ENCODE results near the gene SLC9C2.
"Not testable (repeated sequence)": the region's sequence is repeated elsewhere in the genome, so short reads cannot be mapped to it uniquely, and the experiment has no call there.

The SLC9C2 gene

GRCh38 chr1:173484276-173484675 is 118.6 kb downstream of the SLC9C2 start:
- no peak for DNase-seq

GRCh38 chr1:173482683-173483082 is 120.2 kb downstream of the SLC9C2 start:
- no peak for DNase-seq

- no peak for DNase-seq
Measured at GRCh38 chr1:173481195-173481772, 121.6 kb downstream of the SLC9C2 start.

- DNase-seq = no peak
Measured at GRCh38 chr1:173479649-173480048, 123.2 kb downstream of the SLC9C2 start.

- DNase-seq = no peak
Measured at GRCh38 chr1:173478094-173478674, 124.7 kb downstream of the SLC9C2 start.

GRCh38 chr1:173477286-173478093 is 125.4 kb downstream of the SLC9C2 start, which contains the start of gene PRDX6:
Gene PRDX6 (plus strand): TSS chr1:173477335. CDS start chr1:173477398, 63 bp downstream.
- no peak for DNase-seq

GRCh38 chr1:173476665-173477285 is 126.1 kb downstream of the SLC9C2 start:
- peak; percentile 84 for DNase-seq

GRCh38 chr1:173476197-173476664 is 126.6 kb downstream of the SLC9C2 start:
- DNase-seq = no peak

- DNase-seq = no peak
Measured at GRCh38 chr1:173475564-173476196, 127.2 kb downstream of the SLC9C2 start.

- not testable (repeated sequence) for DNase-seq
Measured at GRCh38 chr1:173474780-173475421, 128.0 kb downstream of the SLC9C2 start.

GRCh38 chr1:173474097-173474779 is 128.6 kb downstream of the SLC9C2 start:
- no peak for DNase-seq

- no peak for DNase-seq
Measured at GRCh38 chr1:173473599-173474011, 129.3 kb downstream of the SLC9C2 start.

- no peak for DNase-seq
Measured at GRCh38 chr1:173470608-173471007, 132.3 kb downstream of the SLC9C2 start.

- no peak for DNase-seq
Measured at GRCh38 chr1:173469656-173470055, 133.2 kb downstream of the SLC9C2 start.

GRCh38 chr1:173467426-173467825 is 135.4 kb downstream of the SLC9C2 start:
- no peak for DNase-seq

GRCh38 chr1:173464185-173464584 is 138.7 kb downstream of the SLC9C2 start:
- DNase-seq = not testable (repeated sequence)

- DNase-seq = not testable (repeated sequence)
Measured at GRCh38 chr1:173462666-173463065, 140.2 kb downstream of the SLC9C2 start.

GRCh38 chr1:173459885-173460284 is 143.0 kb downstream of the SLC9C2 start:
- no peak for DNase-seq

- no peak for DNase-seq
Measured at GRCh38 chr1:173454966-173455524, 147.8 kb downstream of the SLC9C2 start.

- DNase-seq = no peak
Measured at GRCh38 chr1:173453982-173454381, 148.9 kb downstream of the SLC9C2 start.

GRCh38 chr1:173451981-173452380 is 150.9 kb downstream of the SLC9C2 start:
- no peak for DNase-seq
